ENCODE measurements around the gene DCX.

- TF ChIP-seq REST (IDR thresholded peaks at IDR 0.05; ENCODE audit: insufficient read depth in 1 of 2, low read depth in 2 of 2, low read length in 1 of 2) = no peak
- TF ChIP-seq CTCF (IDR thresholded peaks at IDR 0.05) = no peak
These were observed 30.8 kb upstream of the DCX start for GRCh38 chrX:111442791-111443190.

Measured in Panc1 (cell line).